Lower leg skin (tissue), 3 donors: ENCODE measurements around the gene SGCE.

ENCODE experiments used
- CTCF ChIP-seq, 3 donors: fragments of 450-650 bp; IDR thresholded peaks; one replicate each; pipeline ENCODE4 v1.5.1; 2016; ENCODE audit warnings: antibody characterized with exemption in 3 of 3, mild to moderate bottlenecking in 3 of 3, moderate library complexity in 2 of 3
- POLR2A ChIP-seq, 2 donors: fragments of 450-650 bp; IDR thresholded peaks; one replicate each; pipeline ENCODE4 v1.6.1; 2016 to 2017; ENCODE audit warnings: antibody characterized with exemption in 2 of 2, mild to moderate bottlenecking in 1 of 2, moderate library complexity in 1 of 2

- no peak for TF ChIP-seq CTCF (IDR thresholded peaks at IDR 0.05)
- TF ChIP-seq POLR2A (IDR thresholded peaks at IDR 0.05), result no peak
These were observed 27.1 kb upstream of the SGCE start for GRCh38 chr7:94683066-94683465.
